Breast epithelium (tissue), 3 donors: Measurements from ENCODE around the gene NHERF2.
"Not testable (repeated sequence)": the region's sequence is repeated elsewhere in the genome, so short reads cannot be mapped to it uniquely, and the experiment has no call there.

Source experiments
- CTCF ChIP-seq, 3 donors: fragments of 450-650 bp; IDR thresholded peaks; one replicate each; pipeline ENCODE4 v1.5.1; 2016 to 2017; ENCODE audit warnings: antibody characterized with exemption in 3 of 3, mild to moderate bottlenecking in 3 of 3, moderate library complexity in 3 of 3
- POLR2A ChIP-seq: fragments of 450-650 bp; IDR thresholded peaks from one replicate; pipeline ENCODE4 v1.6.1; 2016; ENCODE audit warnings: antibody characterized with exemption, mild to moderate bottlenecking, moderate library complexity
- POLR2AphosphoS5 ChIP-seq, 3 donors: sonication (generic); formaldehyde crosslinking; IDR thresholded peaks; one replicate each; pipeline ENCODE4 v1.6.1; 2017; ENCODE audit warnings: antibody characterized with exemption in 3 of 3

DNA sequence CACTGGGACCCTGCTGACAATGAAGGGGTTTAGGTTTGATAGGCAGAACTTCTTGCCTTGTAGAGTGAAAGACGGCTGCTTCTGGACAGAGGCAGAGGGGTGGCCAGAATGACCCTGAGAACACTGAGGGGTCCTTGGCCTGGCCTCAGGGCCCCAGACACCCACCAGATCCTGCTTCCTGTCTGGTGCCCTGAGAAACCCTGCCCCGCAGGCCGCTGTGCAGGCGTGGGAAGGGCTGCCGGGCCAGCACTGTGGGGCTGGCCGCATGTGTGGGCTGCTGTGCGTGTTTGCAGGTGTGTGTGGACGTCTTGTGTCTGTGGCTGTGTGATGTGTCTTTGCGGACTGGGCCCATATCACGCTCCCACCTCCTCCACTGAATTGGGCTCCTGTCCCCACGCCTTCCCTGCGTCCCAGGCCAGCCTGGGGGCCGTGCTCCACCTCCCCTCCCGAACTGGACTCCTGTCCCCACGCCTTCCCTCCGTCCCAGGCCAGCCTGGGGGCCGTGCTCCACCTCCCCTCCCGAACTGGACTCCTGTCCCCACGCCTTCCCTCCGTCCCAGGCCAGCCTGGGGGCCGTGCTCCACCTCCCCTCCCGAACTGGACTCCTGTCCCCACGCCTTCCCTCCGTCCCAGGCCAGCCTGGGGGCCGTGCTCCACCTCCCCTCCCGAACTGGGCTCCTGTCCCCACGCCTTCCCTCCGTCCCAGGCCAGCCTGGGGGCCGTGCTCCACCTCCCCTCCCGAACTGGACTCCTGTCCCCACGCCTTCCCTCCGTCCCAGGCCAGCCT, 7.4 kb downstream of the NHERF2 start:
- not testable (repeated sequence) for TF ChIP-seq CTCF (IDR thresholded peaks at IDR 0.05); POLR2A; POLR2AphosphoS5 (IDR thresholded peaks at IDR 0.05)
